Measurements from ENCODE around the gene SETD2. TPM values are rescaled to one million over a fixed set of nuclear protein-coding genes. Genes with fewer than 3 reads are reported as not detected.
"Not testable (repeated sequence)": the region's sequence is repeated elsewhere in the genome, so short reads cannot be mapped to it uniquely, and the experiment has no call there.

Gene SETD2
- total RNA-seq, 2 experiments from 2014 or later = 54.1 to 63.3 TPM

DNA sequence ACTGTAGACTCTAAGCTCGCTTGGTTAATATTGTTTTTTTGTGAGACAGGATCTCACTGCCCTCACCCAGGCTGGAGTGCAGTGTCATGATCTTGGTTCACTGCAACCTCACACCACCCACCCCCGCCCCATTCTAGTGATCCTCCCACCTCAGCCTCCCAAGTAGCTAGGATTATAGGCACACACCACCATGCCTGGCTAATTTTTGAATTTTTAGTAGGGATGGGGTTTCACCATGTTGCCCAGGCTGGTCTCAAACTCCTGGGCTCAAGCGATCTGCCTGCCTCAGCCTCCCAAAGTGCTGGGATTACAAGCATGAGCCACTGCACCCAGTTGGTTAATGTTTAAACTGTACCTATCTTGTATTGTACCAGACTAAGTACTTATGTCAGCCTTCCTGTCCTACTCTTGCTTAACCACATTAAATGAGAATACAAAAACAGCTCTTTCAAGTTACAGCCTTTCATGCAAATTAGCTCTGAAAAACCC lies 22.9 kb downstream of the SETD2 start:
- not testable (repeated sequence) for H3K9me3 Mint-ChIP-seq, H3K36me3 Mint-ChIP-seq, H3K27me3 Mint-ChIP-seq, DNase-seq, H3K27ac Mint-ChIP-seq
- peak; percentile 86 for ATAC-seq (ENCODE audit: low read depth)
- peaks cover 21% of the 10 kb centered on the region for H3K4me1 Mint-ChIP-seq
- POLR2A ChIA-PET = interaction anchor here (2.0 kb wide), 1 partner anchor 23 kb away, joined by 8 read pairs; the partner anchor contains the start of gene SETD2
- H3K4me3 Mint-ChIP-seq = peak overlapping the region; percentile 47

DNA sequence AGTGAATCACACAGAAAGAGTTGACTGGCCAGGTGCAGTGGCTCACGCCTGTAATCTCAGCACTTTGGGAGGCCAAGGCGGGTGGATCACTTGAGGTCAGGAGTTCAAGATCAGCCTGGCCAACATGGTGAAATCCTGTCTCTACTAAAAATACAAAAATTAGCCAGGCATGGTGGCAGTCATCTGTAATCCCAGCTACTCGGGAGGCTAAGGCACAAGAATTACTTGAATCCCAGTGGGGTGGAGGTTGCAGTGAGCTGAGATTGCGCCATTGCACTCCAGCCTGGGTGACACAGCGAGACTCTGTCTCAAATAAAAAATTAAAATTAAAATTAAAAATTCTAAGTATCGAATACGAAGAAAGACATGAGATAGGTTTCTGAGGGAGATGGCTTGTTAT lies 23.4 kb downstream of the SETD2 start:
- H3K4me1 Mint-ChIP-seq = peaks cover 25% of the 10 kb centered on the region
- not testable (repeated sequence) for ATAC-seq (ENCODE audit: low read depth); H3K4me3 Mint-ChIP-seq; H3K27ac Mint-ChIP-seq; H3K27me3 Mint-ChIP-seq; DNase-seq; H3K9me3 Mint-ChIP-seq; H3K36me3 Mint-ChIP-seq
- POLR2A ChIA-PET = interaction anchor here (2.0 kb wide), 1 partner anchor 23 kb away, joined by 8 read pairs; the partner anchor contains the start of gene SETD2

DNA sequence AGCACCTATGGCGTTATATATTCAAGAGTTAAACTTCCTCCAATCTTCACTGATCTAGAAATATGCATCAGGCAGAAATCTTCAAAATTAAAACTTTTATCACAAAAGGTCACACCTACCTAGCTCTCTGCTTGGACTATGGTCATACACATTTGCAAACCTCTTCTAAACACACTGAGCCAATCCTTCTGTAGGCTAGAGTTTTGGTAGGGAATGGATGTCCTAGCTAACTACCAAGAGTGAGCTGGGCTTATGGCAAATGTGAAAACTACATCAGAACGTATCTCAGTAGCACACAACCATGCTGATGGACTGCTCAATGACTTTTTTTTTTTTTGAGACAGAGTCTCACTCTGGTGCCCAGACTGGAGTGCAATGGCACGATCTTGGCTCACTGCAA lies 29.6 kb downstream of the SETD2 start:
- DNase-seq (no peak), ATAC-seq (ENCODE audit: low read depth) (no peak)
- peaks cover 2% of the 10 kb centered on the region for H3K9me3 Mint-ChIP-seq
- no peak overlapping the region for H3K4me3 Mint-ChIP-seq
- H3K27ac Mint-ChIP-seq = no peak overlapping the region
- H3K4me1 Mint-ChIP-seq = peaks cover 19% of the 10 kb centered on the region
- H3K36me3 Mint-ChIP-seq = peaks cover 18% of the 10 kb centered on the region
- H3K27me3 Mint-ChIP-seq = no peaks in the 10 kb centered on the region
- POLR2A ChIA-PET = no interaction called here

DNA sequence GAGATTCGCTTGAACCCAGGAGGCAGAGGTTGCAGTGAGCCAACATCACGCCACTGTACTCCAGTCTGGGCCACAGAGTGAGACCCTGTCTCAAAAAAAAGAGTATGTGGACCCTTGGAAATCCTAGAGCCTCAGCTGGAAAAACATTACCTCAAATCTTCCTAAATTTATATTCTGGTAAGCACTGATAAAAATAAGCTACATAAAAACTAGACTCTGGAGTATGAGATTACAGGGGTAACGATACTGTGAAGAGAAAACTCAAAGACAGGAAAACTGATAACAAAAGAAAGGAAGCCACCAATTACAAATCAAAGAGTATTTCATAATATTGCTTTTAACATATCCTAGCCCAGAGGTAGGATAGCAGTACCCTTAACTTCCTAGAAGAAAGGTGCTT lies 30.3 kb downstream of the SETD2 start:
- POLR2A ChIA-PET = no interaction called here
- Mint-ChIP-seq H3K4me1 (peaks cover 21% of the 10 kb centered on the region), H3K36me3 (peaks cover 14% of the 10 kb centered on the region), H3K27ac (no peak overlapping the region), H3K27me3 (no peaks in the 10 kb centered on the region), H3K9me3 (no peaks in the 10 kb centered on the region), H3K4me3 (no peak overlapping the region)
- DNase-seq (no peak), ATAC-seq (ENCODE audit: low read depth) (no peak)

DNA sequence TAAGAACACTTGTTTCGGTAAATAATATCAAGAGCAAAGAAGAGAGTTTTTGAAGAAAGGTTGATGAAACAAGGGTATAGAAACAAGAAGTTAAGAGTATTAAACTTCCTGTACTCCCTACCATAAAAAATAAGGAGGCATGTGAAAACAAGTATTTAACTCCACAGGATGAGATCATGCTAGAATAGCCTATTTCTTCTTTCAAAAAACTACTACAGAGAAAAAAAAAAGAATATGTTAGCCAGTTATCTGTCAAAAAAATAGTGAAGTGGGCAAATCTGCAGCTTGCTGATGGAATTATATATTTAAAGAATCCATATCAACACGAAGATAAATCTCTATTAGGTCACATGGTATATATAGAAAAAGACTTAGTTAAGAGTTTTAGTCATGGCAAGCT lies 33.4 kb downstream of the SETD2 start:
- Mint-ChIP-seq H3K9me3 (no peaks in the 10 kb centered on the region), H3K27ac (no peak overlapping the region), H3K4me1 (peaks cover 19% of the 10 kb centered on the region), H3K4me3 (no peak overlapping the region), H3K36me3 (peaks cover 23% of the 10 kb centered on the region), H3K27me3 (no peaks in the 10 kb centered on the region)
- ATAC-seq (ENCODE audit: low read depth) (no peak), DNase-seq (no peak)
- POLR2A ChIA-PET = no interaction called here

DNA sequence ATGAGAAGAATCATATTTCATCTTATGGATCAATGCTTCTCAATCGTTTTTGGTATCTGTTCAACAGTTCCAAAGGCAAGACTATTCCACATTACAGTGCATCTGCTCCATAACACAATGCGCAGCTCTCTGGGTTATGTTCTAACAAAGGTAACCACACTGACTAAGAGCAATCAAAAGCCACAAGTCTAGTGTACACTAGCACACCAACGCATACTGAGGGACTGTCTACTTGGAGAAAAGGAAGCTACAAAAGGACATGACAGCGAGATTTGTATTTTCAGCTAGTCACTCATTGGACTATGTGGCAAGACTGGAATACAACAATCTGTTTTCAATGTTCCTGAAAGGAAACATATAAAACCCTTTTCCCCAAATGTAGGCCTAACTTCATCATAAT lies 35.8 kb downstream of the SETD2 start:
- POLR2A ChIA-PET = interaction anchor here (0.6 kb wide), 1 partner anchor 854 kb away, joined by 3 read pairs; no protein-coding TSS in a partner anchor
- ATAC-seq (ENCODE audit: low read depth) = no peak
- no peak overlapping the region for H3K4me3 Mint-ChIP-seq

DNA sequence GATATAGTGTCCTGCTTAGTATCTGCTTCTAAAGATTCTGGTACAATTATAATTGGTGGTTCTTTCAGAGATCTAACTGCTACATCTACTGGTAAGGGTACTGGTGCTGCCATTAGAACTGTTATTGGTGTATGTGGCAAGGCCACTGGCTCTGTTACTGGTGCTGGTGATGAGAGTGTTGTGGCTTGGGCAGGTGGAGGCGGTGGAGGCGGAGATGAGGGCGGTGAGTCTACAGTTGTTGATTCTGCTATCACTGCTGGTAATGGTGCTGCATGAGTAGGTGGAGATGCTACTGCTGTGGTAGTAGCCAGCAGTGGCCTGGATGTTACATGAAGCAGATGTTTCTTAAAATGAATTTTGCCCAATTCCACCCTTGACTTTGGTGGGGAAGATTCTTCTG lies 40.1 kb downstream of the SETD2 start:
- H3K9me3 Mint-ChIP-seq = peaks cover 1% of the 10 kb centered on the region
- no peak for DNase-seq
- H3K27me3 Mint-ChIP-seq = no peaks in the 10 kb centered on the region
- ATAC-seq (ENCODE audit: low read depth) = no peak
- no peak overlapping the region for H3K4me3 Mint-ChIP-seq
- H3K27ac Mint-ChIP-seq = no peak overlapping the region
- POLR2A ChIA-PET = no interaction called here
- peaks cover 60% of the 10 kb centered on the region for H3K36me3 Mint-ChIP-seq
- peaks cover 31% of the 10 kb centered on the region for H3K4me1 Mint-ChIP-seq

More for the DNA sequence above, 35.8 kb downstream of the SETD2 start:
- Mint-ChIP-seq H3K4me1 (peaks cover 15% of the 10 kb centered on the region), H3K36me3 (peaks cover 38% of the 10 kb centered on the region), H3K27ac (no peak overlapping the region), H3K9me3 (no peaks in the 10 kb centered on the region), H3K27me3 (no peaks in the 10 kb centered on the region)
- DNase-seq = no peak

DNA sequence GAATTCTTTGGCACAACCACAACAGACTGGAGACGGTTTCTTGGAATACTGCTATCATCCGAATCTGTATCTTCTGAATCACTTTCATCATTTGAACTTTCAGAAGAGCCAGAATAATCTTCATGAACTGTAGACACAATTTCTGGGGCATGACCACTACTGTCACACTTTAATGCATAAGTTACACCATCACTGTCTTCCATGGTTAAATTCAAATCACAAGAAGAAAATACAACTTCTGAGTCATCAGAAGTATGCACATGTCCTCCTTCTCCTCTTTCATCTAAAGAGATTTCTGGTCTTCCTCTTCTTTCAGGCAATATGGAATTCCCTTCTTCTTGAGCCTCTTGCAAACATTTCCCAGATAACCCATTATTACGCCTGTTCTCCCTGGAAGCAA lies 42.5 kb downstream of the SETD2 start:
- peaks cover 31% of the 10 kb centered on the region for H3K4me1 Mint-ChIP-seq
- POLR2A ChIA-PET = no interaction called here
- H3K9me3 Mint-ChIP-seq = peaks cover 1% of the 10 kb centered on the region
- H3K36me3 Mint-ChIP-seq = peaks cover 62% of the 10 kb centered on the region
- H3K4me3 Mint-ChIP-seq = no peak overlapping the region
- H3K27me3 Mint-ChIP-seq = no peaks in the 10 kb centered on the region
- DNase-seq = no peak
- H3K27ac Mint-ChIP-seq = peak overlapping the region; percentile 54
- no peak for ATAC-seq (ENCODE audit: low read depth)

DNA sequence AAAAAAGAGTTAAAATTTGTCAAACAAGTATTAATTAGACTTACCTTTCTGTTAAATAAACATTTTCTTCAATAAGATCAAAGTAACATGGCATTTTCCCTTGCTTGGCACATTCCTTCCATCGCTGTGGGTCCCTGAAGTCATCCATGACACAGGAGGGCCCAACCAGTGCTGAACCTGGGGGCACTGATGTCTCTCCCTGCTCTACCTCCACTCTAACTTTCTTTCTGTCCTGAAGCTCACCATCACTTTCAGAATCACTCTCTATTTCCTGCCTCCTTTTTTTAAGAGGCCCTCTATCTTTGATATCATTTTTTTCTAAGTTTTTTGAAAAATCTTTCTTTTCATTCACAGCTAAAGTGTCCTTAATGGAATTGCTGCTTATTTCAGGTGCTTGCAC lies 43.8 kb downstream of the SETD2 start:
- Mint-ChIP-seq H3K4me3 (peak overlapping the region; percentile 45), H3K9me3 (peaks cover 1% of the 10 kb centered on the region), H3K27me3 (no peaks in the 10 kb centered on the region), H3K4me1 (peaks cover 31% of the 10 kb centered on the region), H3K27ac (peak overlapping the region; percentile 74), H3K36me3 (peaks cover 56% of the 10 kb centered on the region)
- POLR2A ChIA-PET = interaction anchor here (0.6 kb wide), 1 partner anchor 35 kb away, joined by 3 read pairs; no protein-coding TSS in a partner anchor
- DNase-seq (no peak), ATAC-seq (ENCODE audit: low read depth) (peak; percentile 72)

DNA sequence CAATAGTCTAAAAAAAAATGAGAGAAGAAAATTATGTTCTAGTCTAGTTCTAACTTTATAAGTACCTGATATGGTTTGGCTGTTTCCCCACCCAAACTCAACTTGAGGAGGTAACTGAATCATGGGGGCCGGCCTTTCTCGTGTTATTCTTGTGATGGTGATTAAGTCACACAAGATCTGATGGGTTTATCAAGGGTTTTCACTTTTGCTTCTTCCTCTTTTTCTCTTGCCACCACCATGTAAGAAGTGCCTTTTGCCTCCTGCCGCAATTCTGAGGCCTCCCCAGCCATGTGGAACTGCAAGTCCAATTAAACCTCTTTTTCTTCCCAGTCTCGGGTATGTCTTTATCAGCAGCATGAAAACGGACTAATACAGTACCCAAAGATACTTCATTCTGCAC lies 44.5 kb downstream of the SETD2 start:
- DNase-seq; H3K27me3 Mint-ChIP-seq; H3K27ac Mint-ChIP-seq; POLR2A ChIA-PET; ATAC-seq (ENCODE audit: low read depth); H3K4me3 Mint-ChIP-seq; H3K9me3 Mint-ChIP-seq: not testable (repeated sequence)
- Mint-ChIP-seq H3K4me1 (peaks cover 31% of the 10 kb centered on the region), H3K36me3 (peaks cover 57% of the 10 kb centered on the region)

DNA sequence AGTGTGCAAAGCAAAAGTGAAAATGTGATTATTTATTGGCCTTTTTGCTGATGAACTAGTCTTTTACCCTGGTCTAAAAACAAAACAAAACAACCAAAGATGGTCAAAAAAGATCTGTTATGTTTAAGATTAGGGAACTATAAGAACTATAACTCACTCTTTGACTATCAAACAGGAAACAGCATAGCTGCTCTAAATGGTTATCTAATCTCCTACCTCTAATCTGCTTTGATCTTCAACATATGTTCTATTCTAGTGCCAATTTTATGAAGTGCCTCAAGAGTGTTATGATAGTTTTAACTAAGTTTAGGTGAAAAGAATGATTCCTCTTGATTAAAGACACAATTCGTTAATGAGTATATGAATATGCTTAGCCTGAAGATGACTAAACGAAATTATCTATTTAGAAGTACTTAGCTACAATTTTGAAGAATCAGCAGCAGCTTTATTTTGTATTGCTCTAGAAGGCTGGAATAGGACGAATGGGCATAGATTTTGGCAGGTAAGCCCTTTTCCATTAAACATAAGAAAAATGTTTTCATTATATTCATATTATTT lies 46.0 kb downstream of the SETD2 start:
- Mint-ChIP-seq H3K27me3 (no peaks in the 10 kb centered on the region), H3K4me3 (no peak overlapping the region), H3K36me3 (peaks cover 58% of the 10 kb centered on the region), H3K27ac (no peak overlapping the region), H3K9me3 (peaks cover 1% of the 10 kb centered on the region), H3K4me1 (peaks cover 31% of the 10 kb centered on the region)
- ATAC-seq (ENCODE audit: low read depth) (peak; percentile 39), DNase-seq (no peak)
- POLR2A ChIA-PET = interaction anchor here (0.7 to 1.1 kb wide), 2 partner anchors 43 to 46 kb away, joined by 3 to 5 read pairs; partner anchors contain the start of gene SETD2

DNA sequence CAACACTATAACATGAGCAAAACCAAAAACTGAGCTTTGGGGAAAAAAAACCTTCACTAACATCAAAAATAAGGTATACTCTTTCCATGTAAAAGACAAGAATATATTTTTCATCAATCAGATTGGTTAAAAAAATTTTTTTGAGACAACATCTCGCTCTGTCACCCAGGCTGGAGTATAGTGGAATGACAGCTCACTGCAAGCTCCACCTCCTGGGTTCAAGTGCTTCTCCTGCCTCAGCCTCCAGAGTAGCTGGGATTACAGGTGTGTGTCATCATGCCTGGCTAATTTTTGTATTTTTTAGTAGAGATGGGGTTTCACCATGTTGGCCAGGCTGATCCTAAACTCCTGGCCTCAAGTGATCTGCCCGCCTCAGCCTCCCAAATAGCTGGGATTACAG lies 48.4 kb downstream of the SETD2 start:
- POLR2A ChIA-PET; H3K27ac Mint-ChIP-seq; H3K9me3 Mint-ChIP-seq; ATAC-seq (ENCODE audit: low read depth); H3K4me3 Mint-ChIP-seq; DNase-seq; H3K27me3 Mint-ChIP-seq: not testable (repeated sequence)
- peaks cover 43% of the 10 kb centered on the region for H3K36me3 Mint-ChIP-seq
- H3K4me1 Mint-ChIP-seq = peaks cover 18% of the 10 kb centered on the region

DNA sequence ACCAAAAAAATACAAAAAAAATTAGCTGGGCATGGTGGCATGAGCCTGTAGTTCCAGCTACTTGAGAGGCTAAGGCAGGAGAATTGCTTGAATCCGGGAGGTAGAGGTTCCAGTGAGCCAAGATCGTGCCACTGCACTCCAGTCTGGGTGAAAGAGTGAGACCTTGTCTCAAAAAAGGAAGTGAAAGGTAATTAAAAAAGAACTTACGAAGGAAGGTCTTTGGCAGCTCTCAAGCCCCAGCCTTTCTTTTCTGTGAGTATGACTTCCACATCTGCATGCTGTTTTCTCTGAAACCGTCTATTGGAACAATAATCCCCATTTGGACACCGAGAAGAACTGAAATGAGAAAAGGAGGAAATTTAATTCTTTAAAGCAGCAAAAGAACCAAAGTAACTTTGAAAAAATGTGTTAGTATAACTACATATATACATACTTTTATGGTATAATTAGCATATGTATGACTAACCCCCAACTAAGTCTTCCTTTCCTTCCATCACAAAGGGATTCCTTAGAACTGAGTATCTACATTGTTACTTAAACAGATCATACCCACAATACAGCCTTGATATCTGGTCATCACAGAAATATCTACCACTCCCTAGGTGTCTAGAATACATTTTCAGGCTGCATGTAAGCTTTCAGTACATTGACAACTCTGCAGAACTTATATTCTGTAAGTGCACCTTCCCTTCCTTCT lies 50.1 kb downstream of the SETD2 start:
- H3K9me3 Mint-ChIP-seq = no peaks in the 10 kb centered on the region
- ATAC-seq (ENCODE audit: low read depth) (no peak), DNase-seq (no peak)
- H3K36me3 Mint-ChIP-seq = peaks cover 35% of the 10 kb centered on the region
- no peak overlapping the region for H3K4me3 Mint-ChIP-seq
- POLR2A ChIA-PET = no interaction called here
- peaks cover 10% of the 10 kb centered on the region for H3K4me1 Mint-ChIP-seq
- no peaks in the 10 kb centered on the region for H3K27me3 Mint-ChIP-seq
- no peak overlapping the region for H3K27ac Mint-ChIP-seq

DNA sequence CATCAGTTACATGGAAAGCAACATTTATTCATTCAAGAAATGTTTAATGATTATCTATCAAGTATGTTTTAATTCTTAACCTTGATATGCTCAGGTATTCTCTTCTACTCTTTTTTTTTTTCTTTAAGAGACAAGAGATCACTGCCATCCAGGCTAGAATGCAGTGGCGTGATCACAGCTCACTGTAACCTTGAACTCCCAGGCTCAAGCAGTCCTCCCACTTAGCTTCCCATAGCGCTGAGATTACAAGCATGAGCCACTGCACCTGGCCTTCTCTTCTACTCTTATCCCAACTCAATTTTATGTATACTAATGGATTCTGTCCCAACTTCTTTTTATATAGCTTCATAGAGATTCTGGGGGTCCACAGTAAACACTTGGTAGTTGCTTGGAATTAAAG lies 50.9 kb downstream of the SETD2 start:
- POLR2A ChIA-PET = no interaction called here
- no peak overlapping the region for H3K27ac Mint-ChIP-seq
- H3K27me3 Mint-ChIP-seq = no peaks in the 10 kb centered on the region
- peaks cover 9% of the 10 kb centered on the region for H3K4me1 Mint-ChIP-seq
- no peaks in the 10 kb centered on the region for H3K9me3 Mint-ChIP-seq
- H3K4me3 Mint-ChIP-seq = no peak overlapping the region
- H3K36me3 Mint-ChIP-seq = peaks cover 34% of the 10 kb centered on the region
- ATAC-seq (ENCODE audit: low read depth) (no peak), DNase-seq (no peak)

All from activated naive CD8-positive, alpha-beta T cell treated with anti-CD3 and anti-CD28 coated beads, Interleukin-2, amount 10 ng/mL, durations not matched to agents 7 days and 5 days (primary cell).